GM12874 (cell line): ENCODE data around the gene XXYLT1.

ENCODE experiments used
- CTCF ChIP-seq: IDR thresholded peaks from 2 replicates; pipeline ENCODE4 v1.5.1; 2011; ENCODE audit warnings: low read depth, mild to moderate bottlenecking, control low read depth, low read length, moderate library complexity; ENCODE audit not compliant: insufficient read depth

Gene XXYLT1

GRCh38 chr3:195201295-195201694 lies 69.7 kb downstream of the XXYLT1 start:
- no peak for TF ChIP-seq CTCF

GRCh38 chr3:195200010-195200822 lies 70.7 kb downstream of the XXYLT1 start:
- TF ChIP-seq CTCF: no peak

DNA sequence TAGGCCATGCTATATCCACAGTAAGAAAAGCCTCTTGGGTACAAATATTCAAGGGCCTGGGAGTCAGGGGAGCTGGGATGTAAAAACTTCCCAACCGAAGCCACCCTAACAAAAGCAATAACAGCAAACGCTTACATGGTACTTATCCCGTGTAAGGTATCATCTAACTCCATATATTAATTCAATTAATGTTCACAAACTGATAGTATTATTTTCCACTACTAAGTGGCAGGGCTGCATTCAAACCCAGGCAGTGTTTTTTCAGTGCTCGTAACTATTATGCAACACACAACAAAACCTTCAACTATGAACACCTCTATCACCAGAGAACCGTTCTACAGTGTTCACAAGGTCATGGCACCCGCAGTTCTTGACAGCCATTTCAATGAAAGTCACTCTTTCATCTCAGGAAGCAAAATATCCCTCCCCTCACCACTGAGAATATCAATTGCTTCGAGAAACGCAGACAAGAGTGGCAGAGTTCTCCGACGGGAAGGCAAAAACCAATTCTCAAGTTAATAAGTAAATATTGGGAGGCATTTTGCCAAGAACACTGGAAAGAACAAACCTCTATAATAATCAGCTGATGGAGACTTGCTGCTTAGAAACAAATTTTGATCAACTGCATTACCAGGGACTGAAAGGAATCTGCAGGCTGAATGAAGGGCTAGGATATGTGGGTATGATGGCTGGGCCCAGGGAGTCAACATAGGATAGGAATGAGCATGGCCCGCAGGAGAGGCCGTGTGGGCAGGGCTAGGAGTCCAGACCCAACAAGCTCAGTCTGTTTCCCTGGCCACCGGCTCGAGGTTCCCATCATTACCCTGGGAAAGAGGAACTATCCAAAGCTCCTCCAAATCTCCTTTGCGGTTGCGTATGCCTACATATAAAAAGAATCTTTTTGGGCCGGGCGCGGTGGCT lies 72.3 kb downstream of the XXYLT1 start:
- no peak for TF ChIP-seq CTCF

- no peak for TF ChIP-seq CTCF
Observed at GRCh38 chr3:195197765-195198425, 73.1 kb downstream of the XXYLT1 start.

DNA sequence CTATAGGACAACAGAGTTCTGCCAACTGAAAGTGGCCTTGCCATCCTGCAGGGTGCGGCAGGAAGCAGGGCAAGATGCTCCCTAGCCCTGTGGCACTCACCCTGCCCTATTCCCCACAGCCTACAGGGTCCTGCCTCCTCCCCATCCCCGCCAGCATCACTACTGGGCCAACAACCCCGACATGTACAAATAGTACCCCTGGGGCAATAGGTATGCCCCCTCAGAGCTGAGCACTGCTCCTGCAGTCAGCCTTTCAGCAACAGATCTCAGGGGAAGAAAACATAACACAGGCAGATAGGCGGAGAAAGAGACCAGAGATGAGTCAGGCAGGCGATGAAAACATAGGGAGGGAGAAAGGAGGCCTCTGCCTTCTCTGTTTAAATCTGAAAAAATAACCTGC lies 74.7 kb downstream of the XXYLT1 start:
- TF ChIP-seq CTCF: no peak

DNA sequence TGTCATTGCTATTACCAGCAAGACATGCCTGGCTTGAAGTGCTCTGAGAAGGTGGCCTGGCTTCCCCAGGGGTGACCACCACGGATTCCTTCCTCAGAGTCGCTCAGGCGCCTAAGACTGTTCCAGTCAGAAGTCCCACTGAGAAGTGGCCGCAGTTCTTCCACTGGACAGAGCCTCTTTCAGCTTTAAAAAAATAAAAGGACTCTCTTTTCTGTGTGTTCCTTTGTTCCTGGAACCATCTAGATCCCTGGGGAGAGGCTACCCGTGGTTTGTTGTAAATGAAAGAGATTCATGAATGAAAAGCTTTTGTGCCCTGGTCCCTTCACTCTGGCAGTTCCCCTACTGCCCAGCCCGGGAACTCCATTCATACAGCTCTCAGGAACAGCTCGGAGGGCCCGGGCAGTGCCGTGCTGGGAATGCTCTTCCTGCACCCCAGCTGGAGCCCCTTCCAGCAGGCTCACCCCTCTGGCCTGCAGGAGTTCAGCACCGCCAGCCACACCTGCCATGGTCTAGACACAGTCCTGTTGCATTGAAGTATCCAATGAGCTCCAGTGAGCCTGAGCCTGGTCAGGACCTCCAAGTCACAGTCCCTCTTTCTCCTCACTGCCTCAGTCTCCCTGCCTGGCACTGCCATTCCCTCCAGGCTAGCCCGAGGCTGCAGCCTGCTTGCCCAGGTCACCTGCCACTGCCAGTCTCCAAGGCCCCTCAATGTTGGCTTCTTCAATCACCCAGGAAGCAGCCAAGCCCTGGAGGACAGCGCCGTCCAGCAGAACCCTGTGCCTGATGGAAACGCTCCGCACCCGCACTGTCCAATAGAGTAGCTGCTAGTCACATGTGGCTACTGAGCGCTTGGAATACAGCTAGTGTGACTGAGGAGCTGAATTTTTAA lies 75.4 kb downstream of the XXYLT1 start:
- no peak for TF ChIP-seq CTCF
